Fibroblast of lung (primary cell): ENCODE measurements around the gene PER2.

Experiments used
- CTCF ChIP-seq, 2 donors: IDR thresholded peaks in 1 of 2; conservative IDR thresholded peaks in 1 of 2; 1 replicate in 1 of 2; 2 replicates in 1 of 2; pipeline ENCODE4 v1.5.1; 2011 to 2012; ENCODE audit warnings: low read length in 2 of 2, control low read depth in 1 of 2, inconsistent platforms in 1 of 2, low read depth in 1 of 2, mild to moderate bottlenecking in 1 of 2
- EZH2 ChIP-seq: IDR thresholded peaks from 2 replicates; pipeline ENCODE4 v1.5.1; 2012; ENCODE audit warnings: low read length, control low read depth, mild to moderate bottlenecking; ENCODE audit errors: missing control alignments

DNA sequence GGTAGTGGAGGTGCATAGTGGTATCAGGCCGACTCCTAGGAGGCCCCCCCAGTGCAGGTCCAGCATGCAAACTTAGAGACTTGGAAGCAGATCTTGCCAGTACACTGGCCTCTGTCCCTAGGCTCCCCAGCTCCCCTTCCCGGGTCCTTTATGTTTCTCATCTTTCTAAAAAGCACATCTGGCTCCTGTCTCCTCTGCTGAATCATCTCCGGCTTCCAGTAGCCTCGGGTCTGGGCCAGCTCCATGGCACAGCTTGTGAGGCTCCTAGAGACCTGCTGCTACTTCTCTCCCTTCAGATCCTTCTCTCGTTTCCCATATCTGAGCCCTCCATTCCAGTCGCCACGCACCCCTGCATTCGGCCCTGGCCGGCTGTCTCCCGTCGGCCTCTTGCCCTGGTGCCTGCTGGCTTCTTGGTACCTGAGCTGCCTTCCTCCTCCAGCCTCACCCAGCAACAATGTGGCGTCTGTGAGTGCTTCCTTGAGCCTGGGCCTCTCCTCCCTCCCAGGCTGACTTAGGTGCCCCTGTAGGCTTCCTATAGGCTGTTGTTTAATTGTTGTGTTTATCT lies 38.5 kb upstream of the PER2 start:
- no peak for TF ChIP-seq CTCF (conservative IDR thresholded peaks at IDR 0.05 in 1 of 2, IDR thresholded peaks at IDR 0.05 in 1 of 2; ENCODE audit: low read depth in 1 of 2, low read length in 2 of 2)
- TF ChIP-seq EZH2, result no peak
